Measurements from ENCODE around the gene ATAD5.
"Not testable (repeated sequence)": the region's sequence is repeated elsewhere in the genome, so short reads cannot be mapped to it uniquely, and the experiment has no call there.

ATAD5 gene

GRCh38 chr17:30831663-30832437 lies at the start of gene ATAD5:
ATAD5 (plus strand) TSS chr17:30831966; CDS start chr17:30832348, 382 bp downstream.
- DNase-seq: peak; percentile 84

GRCh38 chr17:30782206-30782605 lies 49.6 kb upstream of the ATAD5 start:
- no peak for DNase-seq

- no peak for DNase-seq
These were observed 42.8 kb upstream of the ATAD5 start for GRCh38 chr17:30788918-30789317.

- no peak for DNase-seq
These were observed 41.5 kb upstream of the ATAD5 start for GRCh38 chr17:30790279-30790678.

GRCh38 chr17:30793282-30793977 lies 38.3 kb upstream of the ATAD5 start:
- DNase-seq: no peak

GRCh38 chr17:30794372-30794771 lies 37.4 kb upstream of the ATAD5 start:
- DNase-seq: no peak

- DNase-seq: no peak
These were observed 35.8 kb upstream of the ATAD5 start for GRCh38 chr17:30796016-30796415.

- DNase-seq: no peak
These were observed 30.1 kb upstream of the ATAD5 start for GRCh38 chr17:30801671-30802070.

- no peak for DNase-seq
These were observed 25.8 kb upstream of the ATAD5 start for GRCh38 chr17:30805944-30806456.

GRCh38 chr17:30807896-30808295 lies 23.9 kb upstream of the ATAD5 start:
- DNase-seq: no peak

- DNase-seq: no peak
These were observed 22.9 kb upstream of the ATAD5 start for GRCh38 chr17:30808785-30809286.

- no peak for DNase-seq
These were observed 21.9 kb upstream of the ATAD5 start for GRCh38 chr17:30809867-30810266.

- no peak for DNase-seq
These were observed 19.3 kb upstream of the ATAD5 start for GRCh38 chr17:30812218-30813177.

- DNase-seq: not testable (repeated sequence)
These were observed 17.5 kb upstream of the ATAD5 start for GRCh38 chr17:30814236-30814635.

GRCh38 chr17:30814860-30815259 lies 16.9 kb upstream of the ATAD5 start:
- not testable (repeated sequence) for DNase-seq

GRCh38 chr17:30816165-30816564 lies 15.6 kb upstream of the ATAD5 start:
- no peak for DNase-seq

- no peak for DNase-seq
These were observed 11.6 kb upstream of the ATAD5 start for GRCh38 chr17:30819971-30820705.

GRCh38 chr17:30821871-30822723 lies 9.7 kb upstream of the ATAD5 start:
- DNase-seq: no peak

- DNase-seq: not testable (repeated sequence)
These were observed 8.8 kb upstream of the ATAD5 start for GRCh38 chr17:30822919-30823318.

- DNase-seq: no peak
These were observed 8.3 kb upstream of the ATAD5 start for GRCh38 chr17:30823421-30823820.

GRCh38 chr17:30824002-30824355 lies 7.8 kb upstream of the ATAD5 start:
- DNase-seq: no peak

All from activated effector memory CD4-positive, alpha-beta T cell treated with Interleukin-2 at 50 U/mL for 16 hours (primary cell).